Endothelial cell of umbilical vein (primary cell): ENCODE data around the gene MAP4K3. TPM values are rescaled to one million over a fixed set of nuclear protein-coding genes. Genes with fewer than 3 reads are reported as not detected.

Experiments
- BruUV-seq: library from RNA; stranded (reverse); fragments of 400-500 nt; replicated peaks from 2 replicates; lab custom pipeline; 2021; lab: Mats Ljungman, UMichigan
- CTCF ChIA-PET: fragments of 300-600, 350-600 bp; sonication (Branson Sonifier 250); formaldehyde crosslinking; loops from one replicate; lab custom pipeline; 2021; ENCODE audit warnings: antibody characterized with exemption, inconsistent platforms; lab: Charles Lee
- POLR2A ChIA-PET: fragments of 300-600, 350-600 bp; sonication (Branson Sonifier 250); formaldehyde crosslinking; loops from one replicate; lab custom pipeline; 2021; ENCODE audit warnings: antibody characterized with exemption, inconsistent platforms; lab: Charles Lee
- DNase-seq: peaks from one replicate; pipeline ENCODE4 v3.0.0-alpha.2; 2011; ENCODE audit warnings: low read depth, low spot score
- FAIRE-seq: peaks from 2 replicates; lab custom pipeline; 2011; peaks lifted over from hg19 to GRCh38; lab: Jason Lieb, UNC
- H2AFZ ChIP-seq: 2 replicates; pipeline ENCODE4 v1.6.0; 2012; ENCODE audit warnings: low read depth, low read length, control low read depth, inconsistent platforms
- H3K27ac ChIP-seq: 2 replicates; pipeline ENCODE4 v1.5.1; 2011; ENCODE audit warnings: low read depth, mild to moderate bottlenecking, control low read depth, low read length, moderate library complexity; ENCODE audit not compliant: insufficient read depth
- H3K27me3 ChIP-seq, 2 experiments: 2 replicates each; pipeline versions ENCODE4 v1.6.0 to v1.6.1; 2011; ENCODE audit warnings: low read length in 2 of 2, mixed read lengths in 1 of 2; ENCODE audit not compliant: control insufficient read depth in 2 of 2, insufficient read depth in 2 of 2
- H3K36me3 ChIP-seq, 2 experiments: 2 replicates in 1 of 2; 3 replicates in 1 of 2; pipeline ENCODE4 v1.5.1; 2011; ENCODE audit warnings: low read length in 2 of 2, mild to moderate bottlenecking in 1 of 2, moderate library complexity in 1 of 2; ENCODE audit not compliant: control insufficient read depth in 2 of 2, insufficient read depth in 2 of 2; ENCODE audit errors: extremely low read depth in 1 of 2
- H3K4me1 ChIP-seq: 3 replicates; pipeline ENCODE4 v1.5.1; 2011; ENCODE audit warnings: mild to moderate bottlenecking, low read length; ENCODE audit not compliant: control insufficient read depth, insufficient read depth; ENCODE audit errors: extremely low read depth
- H3K4me2 ChIP-seq: 2 replicates; pipeline ENCODE4 v1.6.1; 2011; ENCODE audit warnings: low read length, control low read depth, mixed read lengths; ENCODE audit not compliant: insufficient read depth
- H3K4me3 ChIP-seq, 3 experiments: fragments of 200-600 bp in 1 of 3; sonication (generic), shearing (Covaris generic) in 1 of 3; replicated peaks in 1 of 3; 2 replicates each; pipeline ENCODE4 v1.5.1; 2011 to 2016; ENCODE audit warnings: control low read depth in 3 of 3, low read length in 3 of 3, mild to moderate bottlenecking in 2 of 3, inconsistent platforms in 1 of 3, low read depth in 1 of 3, moderate library complexity in 1 of 3; ENCODE audit not compliant: insufficient read depth in 1 of 3
- H3K79me2 ChIP-seq: 2 replicates; pipeline ENCODE4 v1.6.0; 2012; ENCODE audit warnings: low read length, inconsistent platforms; ENCODE audit not compliant: control insufficient read depth, insufficient read depth
- H3K9ac ChIP-seq: replicated peaks from 2 replicates; pipeline ENCODE3; 2011; ENCODE audit warnings: low read length, control low read depth; ENCODE audit not compliant: insufficient read depth; ENCODE audit errors: extremely low read depth
- H3K9me1 ChIP-seq: replicated peaks from 3 replicates; pipeline ENCODE4 v1.6.0; 2011; ENCODE audit warnings: mild to moderate bottlenecking, low read length; ENCODE audit not compliant: control insufficient read depth, insufficient read depth; ENCODE audit errors: extremely low read depth
- H3K9me3 ChIP-seq: replicated peaks from 2 replicates; pipeline ENCODE4 v1.5.1; 2012; ENCODE audit warnings: low read length, inconsistent platforms; ENCODE audit not compliant: control insufficient read depth, insufficient read depth
- H4K20me1 ChIP-seq: replicated peaks from 2 replicates; pipeline ENCODE3; 2011; ENCODE audit warnings: mild to moderate bottlenecking, low read length; ENCODE audit not compliant: control insufficient read depth, insufficient read depth; ENCODE audit errors: extremely low read depth
- EZH2 ChIP-seq: IDR thresholded peaks from 2 replicates; pipeline ENCODE4 v1.6.1; 2012; ENCODE audit warnings: borderline replicate concordance, low read depth, mild to moderate bottlenecking, moderate library complexity, low read length, inconsistent platforms; ENCODE audit not compliant: severe bottlenecking
- FOS ChIP-seq: IDR thresholded peaks from 2 replicates; pipeline ENCODE4 v1.6.1; 2011; ENCODE audit warnings: mild to moderate bottlenecking, low read length, moderate library complexity, borderline replicate concordance; ENCODE audit not compliant: insufficient read depth
- JUN ChIP-seq: IDR thresholded peaks from 2 replicates; pipeline ENCODE4 v1.6.1; 2011; ENCODE audit warnings: borderline replicate concordance, low read depth; ENCODE audit not compliant: insufficient read length, insufficient read depth
- MYC ChIP-seq: IDR thresholded peaks from one replicate; pipeline ENCODE4 v1.6.1; 2011; ENCODE audit warnings: mild to moderate bottlenecking, low read depth, low read length
- POLR2A ChIP-seq: IDR thresholded peaks from 2 replicates; pipeline ENCODE4 v1.6.1; 2012; ENCODE audit warnings: low read depth, mild to moderate bottlenecking, control low read depth, low read length
- dilution Hi-C: fragments of 300-500 bp; cut with MboI; formaldehyde crosslinking; loops from one replicate; pipeline ENCODE4 v1.15.0; 2019; ENCODE audit warnings: low sequenced_read_pairs; ENCODE audit not compliant: extremely low pct_ligation_motif_present
- intact Hi-C: fragments of 100-400 bp; cut with micrococcal nuclease; formaldehyde crosslinking; loops from one replicate; pipeline ENCODE4 v1.10.0; 2022
- polyA plus RNA-seq, 4 experiments: library from polyadenylated mRNA; depleted of rRNA in 3 of 4; stranded (reverse) in 3 of 4; unstranded in 1 of 4; fragments of >200 nt; gene quantifications; 2 replicates each; pipeline versions ENCODE4 v1.2.1 to v1.2.3, GENCODE V29; 2011 to 2012; ENCODE audit warnings: missing spikeins in 1 of 4
- total RNA-seq: library from RNA; stranded (reverse); gene quantifications from 2 replicates; pipeline ENCODE4 v1.2.3, GENCODE V29; 2021
- TF ChIP-seq, protein P1 (sequence below), 2 donors: IDR thresholded peaks; 1 replicate in 1 of 2; 2 replicates in 1 of 2; pipeline ENCODE4 v1.5.1; 2011; ENCODE audit warnings: low read length in 2 of 2, mild to moderate bottlenecking in 2 of 2, moderate library complexity in 2 of 2, control low read depth in 1 of 2, inconsistent platforms in 1 of 2, low read depth in 1 of 2; ENCODE audit not compliant: insufficient read depth in 1 of 2; ENCODE audit errors: extremely low read depth in 1 of 2

MAP4K3 gene
- total and polyA plus RNA-seq, 2 donors (not counting 3 experiments of a cell fraction or from before 2014, with no cell fraction given): 8.0 to 45.9 TPM

DNA sequence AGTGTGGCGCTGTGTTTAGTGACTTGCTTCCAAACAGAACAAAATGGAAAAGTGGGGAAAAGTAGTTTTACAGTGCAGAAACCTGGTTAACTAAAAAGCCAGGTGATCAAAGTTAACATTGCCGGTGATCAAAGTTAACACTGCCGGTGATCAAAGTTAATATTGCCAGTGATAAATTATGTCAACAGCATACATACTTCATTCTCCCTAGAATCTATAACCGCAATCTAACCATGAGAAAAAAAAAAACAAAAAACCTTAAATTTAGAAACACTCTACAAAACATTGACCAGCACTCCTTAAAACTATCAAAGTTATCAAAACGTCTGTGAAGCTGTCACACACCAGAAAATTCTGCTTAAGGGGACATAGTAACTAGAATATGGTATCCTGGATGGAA lies 18.6 kb downstream of the MAP4K3 start:
- ChIA-PET POLR2A (interaction anchor here (0.5 kb wide), 1 partner anchor 376 kb away, joined by 4 read pairs; no protein-coding TSS in a partner anchor), CTCF (interaction anchor here (0.7 to 1.5 kb wide), 4 partner anchors 9 to 105 kb away, joined by 3 to 4 read pairs (median 4); no protein-coding TSS in a partner anchor)
- Histone ChIP-seq H3K79me2 (peaks cover 72% of the 10 kb centered on the region), H3K27me3 (no peaks in the 10 kb centered on the region), H3K4me1 (no peaks in the 10 kb centered on the region), H3K36me3 (no peaks in the 10 kb centered on the region), H3K9me3 (no peaks in the 10 kb centered on the region), H3K27ac (no peak overlapping the region), H3K4me3 (no peak overlapping the region), H3K9ac (no peak overlapping the region), H3K4me2 (no peak overlapping the region), H2AFZ (no peak overlapping the region), H3K9me1 (peaks cover 2% of the 10 kb centered on the region), H4K20me1 (peaks cover 15% of the 10 kb centered on the region)
- intact Hi-C loops: no loop called here
- FAIRE-seq (no peak), DNase-seq (no peak)
- no TSS peak for BruUV-seq
- TF ChIP-seq JUN: no peak
- no peak for TF ChIP-seq MYC
- TF ChIP-seq FOS: no peak
- TF ChIP-seq, protein P1, sequence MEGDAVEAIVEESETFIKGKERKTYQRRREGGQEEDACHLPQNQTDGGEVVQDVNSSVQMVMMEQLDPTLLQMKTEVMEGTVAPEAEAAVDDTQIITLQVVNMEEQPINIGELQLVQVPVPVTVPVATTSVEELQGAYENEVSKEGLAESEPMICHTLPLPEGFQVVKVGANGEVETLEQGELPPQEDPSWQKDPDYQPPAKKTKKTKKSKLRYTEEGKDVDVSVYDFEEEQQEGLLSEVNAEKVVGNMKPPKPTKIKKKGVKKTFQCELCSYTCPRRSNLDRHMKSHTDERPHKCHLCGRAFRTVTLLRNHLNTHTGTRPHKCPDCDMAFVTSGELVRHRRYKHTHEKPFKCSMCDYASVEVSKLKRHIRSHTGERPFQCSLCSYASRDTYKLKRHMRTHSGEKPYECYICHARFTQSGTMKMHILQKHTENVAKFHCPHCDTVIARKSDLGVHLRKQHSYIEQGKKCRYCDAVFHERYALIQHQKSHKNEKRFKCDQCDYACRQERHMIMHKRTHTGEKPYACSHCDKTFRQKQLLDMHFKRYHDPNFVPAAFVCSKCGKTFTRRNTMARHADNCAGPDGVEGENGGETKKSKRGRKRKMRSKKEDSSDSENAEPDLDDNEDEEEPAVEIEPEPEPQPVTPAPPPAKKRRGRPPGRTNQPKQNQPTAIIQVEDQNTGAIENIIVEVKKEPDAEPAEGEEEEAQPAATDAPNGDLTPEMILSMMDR (IDR thresholded peaks at IDR 0.05; ENCODE audit: extremely low read depth in 1 of 2, insufficient read depth in 1 of 2, low read depth in 1 of 2, low read length in 2 of 2): no peak
- dilution Hi-C loops: no loop called here

DNA sequence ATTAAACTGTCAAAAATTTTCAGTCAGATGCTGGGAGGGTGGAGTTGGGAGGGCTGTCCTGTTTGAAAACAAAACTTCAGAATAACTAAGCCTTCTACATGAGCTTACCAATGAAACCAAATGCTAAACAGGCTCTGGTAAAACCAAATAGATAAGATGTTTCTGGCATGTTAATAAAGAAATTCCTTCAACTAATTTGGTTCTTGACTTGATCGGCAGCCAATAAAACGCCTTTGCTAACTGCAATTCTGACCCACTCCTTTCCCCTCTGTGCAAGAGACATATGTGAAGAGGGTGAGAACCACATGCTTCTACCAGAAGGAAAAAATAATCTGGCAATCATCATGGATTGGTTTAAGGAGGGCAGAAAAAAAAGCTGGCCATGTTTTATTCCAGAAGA lies 20.9 kb downstream of the MAP4K3 start:
- Histone ChIP-seq H3K27ac (no peak overlapping the region), H3K79me2 (peaks cover 63% of the 10 kb centered on the region), H3K27me3 (no peaks in the 10 kb centered on the region), H3K4me2 (no peak overlapping the region), H3K9ac (no peak overlapping the region), H3K4me3 (no peak overlapping the region), H3K9me3 (no peaks in the 10 kb centered on the region), H3K4me1 (peaks cover 12% of the 10 kb centered on the region), H3K9me1 (peaks cover 2% of the 10 kb centered on the region), H2AFZ (no peak overlapping the region), H3K36me3 (no peaks in the 10 kb centered on the region), H4K20me1 (peaks cover 6% of the 10 kb centered on the region)
- FAIRE-seq (no peak), DNase-seq (no peak)
- BruUV-seq: no TSS peak
- dilution Hi-C loops (no loop called here), intact Hi-C loops (no loop called here)
- TF ChIP-seq MYC (no peak), POLR2A (no peak), EZH2 (no peak)
- CTCF ChIA-PET: interaction anchor here (1.4 kb wide), 1 partner anchor 15 kb away, joined by 5 read pairs; no protein-coding TSS in a partner anchor
- POLR2A ChIA-PET: no interaction called here
